ENCODE data around the gene PLK3.
"Not testable (repeated sequence)": the region's sequence is repeated elsewhere in the genome, so short reads cannot be mapped to it uniquely, and the experiment has no call there.

The PLK3 gene

DNA sequence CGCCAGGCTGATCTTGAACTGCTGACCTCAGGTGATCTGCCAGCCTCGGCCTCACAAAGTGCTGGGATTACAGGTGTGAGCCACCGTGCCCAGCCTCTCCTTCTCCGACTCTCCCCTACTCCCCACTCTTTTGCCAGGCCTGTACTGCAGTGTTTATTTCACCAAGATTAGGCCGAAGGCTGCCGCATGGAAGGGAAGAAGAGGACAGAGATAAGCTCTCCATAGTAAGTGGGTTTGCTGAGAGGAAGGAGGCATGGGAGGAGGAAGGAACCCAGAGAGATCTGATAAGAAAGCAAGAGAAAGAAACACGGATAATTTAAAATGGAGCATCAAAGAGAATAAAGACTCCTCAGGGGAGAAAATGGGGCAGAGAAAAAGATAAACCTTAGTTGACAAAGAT lies 34.2 kb downstream of the PLK3 start:
- Histone ChIP-seq H3K36me3 (replicated peaks) (no peaks in the 10 kb centered on the region), H3K9me3 (no peaks in the 10 kb centered on the region), H3K4me3 (no peak overlapping the region), H3K4me1 (no peaks in the 10 kb centered on the region), H3K27me3 (ENCODE audit: low read depth) (no peaks in the 10 kb centered on the region)
- no peak for DNase-seq (ENCODE audit: low spot score in 2 of 2)
- in situ Hi-C loops (cut with MboI; ENCODE audit: low sequenced_read_pairs): loop anchor here (10.0 kb wide), 2 partner anchors 470 to 660 kb away; partner anchors contain the start of gene TESK2

GRCh38 chr1:44835738-44836675 lies 35.8 kb downstream of the PLK3 start:
- Histone ChIP-seq H3K27me3 (ENCODE audit: low read depth) (no peaks in the 10 kb centered on the region), H3K4me3 (no peak overlapping the region), H3K4me1 (no peaks in the 10 kb centered on the region), H3K9me3 (no peaks in the 10 kb centered on the region), H3K36me3 (replicated peaks) (no peaks in the 10 kb centered on the region)
- DNase-seq (ENCODE audit: low spot score in 2 of 2): peak; percentile 75 to 96
- in situ Hi-C loops (cut with MboI; ENCODE audit: low sequenced_read_pairs): loop anchor here (5.0 to 10.0 kb wide), 3 partner anchors 176 to 659 kb away; partner anchors contain the start of genes HECTD3, TESK2 and UROD

- not testable (repeated sequence) for H3K36me3 ChIP-seq (replicated peaks); H3K4me1 ChIP-seq; H3K4me3 ChIP-seq; H3K9me3 ChIP-seq; DNase-seq (ENCODE audit: low spot score in 2 of 2); H3K27me3 ChIP-seq (ENCODE audit: low read depth)
- in situ Hi-C loops (cut with MboI; ENCODE audit: low sequenced_read_pairs): loop anchor here (5.0 to 10.0 kb wide), 3 partner anchors 174 to 657 kb away; partner anchors contain the start of genes HECTD3, TESK2 and UROD
Measured at GRCh38 chr1:44838294-44838693, 38.1 kb downstream of the PLK3 start.

DNA sequence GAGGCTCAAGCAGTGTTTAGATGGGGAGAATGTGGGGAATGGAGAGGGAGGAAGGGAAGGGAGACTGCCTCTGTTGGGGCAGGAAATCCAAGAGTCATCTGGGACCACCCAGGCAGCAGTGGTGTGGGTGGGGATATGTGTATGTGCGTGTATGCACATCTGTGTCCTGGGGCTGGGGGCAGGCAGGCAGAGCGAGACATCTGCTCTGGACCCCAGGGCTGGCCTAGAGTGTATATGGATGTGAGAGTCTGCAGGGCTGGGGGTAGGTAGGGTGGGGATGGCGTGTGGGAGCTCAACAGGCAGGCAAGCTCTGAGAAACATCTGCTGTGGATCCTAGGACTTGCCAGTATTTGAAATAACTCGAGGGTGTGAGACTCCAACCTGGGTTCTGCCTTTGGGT lies 39.4 kb downstream of the PLK3 start:
- Histone ChIP-seq H3K27me3 (ENCODE audit: low read depth) (no peaks in the 10 kb centered on the region), H3K9me3 (no peaks in the 10 kb centered on the region), H3K36me3 (replicated peaks) (no peaks in the 10 kb centered on the region), H3K4me3 (no peak overlapping the region), H3K4me1 (peaks cover 5% of the 10 kb centered on the region)
- DNase-seq (ENCODE audit: low spot score in 2 of 2): no peak
- in situ Hi-C loops (cut with MboI; ENCODE audit: low sequenced_read_pairs): loop anchor here (5.0 to 10.0 kb wide), 3 partner anchors 173 to 655 kb away; partner anchors contain the start of genes HECTD3, TESK2 and UROD

- H3K27me3 ChIP-seq (ENCODE audit: low read depth): no peaks in the 10 kb centered on the region
- DNase-seq (ENCODE audit: low spot score in 2 of 2): no peak
- in situ Hi-C loops (cut with MboI; ENCODE audit: low sequenced_read_pairs): no loop called here
- no peaks in the 10 kb centered on the region for H3K36me3 ChIP-seq (replicated peaks)
- peak overlapping the region; percentile 56 for H3K4me3 ChIP-seq
- no peaks in the 10 kb centered on the region for H3K9me3 ChIP-seq
- peaks cover 5% of the 10 kb centered on the region for H3K4me1 ChIP-seq
Measured at GRCh38 chr1:44842486-44842861, 42.3 kb downstream of the PLK3 start.

- Histone ChIP-seq H3K36me3 (replicated peaks) (no peaks in the 10 kb centered on the region), H3K4me1 (peaks cover 5% of the 10 kb centered on the region), H3K9me3 (no peaks in the 10 kb centered on the region), H3K27me3 (ENCODE audit: low read depth) (no peaks in the 10 kb centered on the region), H3K4me3 (peak within 1 kb of the TSS; percentile 56)
- peak; percentile 82 to 94 for DNase-seq (ENCODE audit: low spot score in 2 of 2)
- in situ Hi-C loops (cut with MboI; ENCODE audit: low sequenced_read_pairs): no loop called here
Measured at GRCh38 chr1:44842862-44843655, 42.9 kb downstream of the PLK3 start, which contains the start of gene PTCH2. PTCH2 (minus strand) TSS chr1:44843253; CDS start chr1:44842932, 321 bp downstream.

DNA sequence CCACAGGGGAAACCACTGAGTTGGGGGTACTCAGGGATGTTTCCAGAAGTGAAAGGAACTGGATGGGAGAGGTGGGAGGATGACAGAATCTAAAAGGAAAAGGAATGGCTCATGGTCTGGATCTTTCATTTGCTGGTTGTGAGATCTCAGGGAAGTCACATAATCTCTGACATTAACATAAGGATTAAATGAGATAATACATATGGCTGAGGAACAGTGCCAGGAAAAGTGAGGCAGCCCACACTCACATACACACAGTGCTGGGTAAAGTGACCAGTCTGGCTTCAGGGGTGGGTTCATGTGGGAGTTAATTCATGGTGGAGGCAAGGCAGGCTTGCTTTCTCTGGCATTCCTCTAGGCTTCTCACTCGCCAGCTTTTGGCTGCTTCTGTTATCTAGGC lies 46.8 kb downstream of the PLK3 start:
- peaks cover 5% of the 10 kb centered on the region for H3K4me1 ChIP-seq
- no peaks in the 10 kb centered on the region for H3K36me3 ChIP-seq (replicated peaks)
- H3K27me3 ChIP-seq (ENCODE audit: low read depth): no peaks in the 10 kb centered on the region
- DNase-seq (ENCODE audit: low spot score in 2 of 2): no peak
- H3K4me3 ChIP-seq: no peak overlapping the region
- in situ Hi-C loops (cut with MboI; ENCODE audit: low sequenced_read_pairs): no loop called here
- H3K9me3 ChIP-seq: no peaks in the 10 kb centered on the region

DNA sequence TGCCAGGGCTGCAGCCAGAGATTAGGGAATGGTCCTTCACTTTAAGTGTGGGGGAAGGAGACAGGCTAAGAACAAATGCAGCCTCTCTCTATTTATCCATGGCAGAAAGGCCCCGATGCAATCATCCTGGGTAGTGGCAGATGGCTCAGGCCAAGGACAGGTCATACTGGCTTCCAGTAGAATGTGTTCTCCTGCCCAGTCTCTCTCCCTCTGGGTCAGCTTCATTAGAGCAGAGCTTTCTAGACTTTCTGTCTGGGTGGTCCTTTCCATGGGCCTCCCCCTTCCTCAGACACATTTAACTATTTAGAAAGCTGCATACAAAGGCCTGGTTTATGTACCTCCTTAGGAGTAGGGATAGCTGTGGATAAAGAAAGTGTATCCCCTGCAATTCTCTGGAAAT lies 47.7 kb downstream of the PLK3 start:
- in situ Hi-C loops (cut with MboI; ENCODE audit: low sequenced_read_pairs): no loop called here
- Histone ChIP-seq H3K4me1 (no peaks in the 10 kb centered on the region; the same call in none of the 2 replicates), H3K4me3 (no peak overlapping the region), H3K9me3 (no peaks in the 10 kb centered on the region), H3K27me3 (ENCODE audit: low read depth) (no peaks in the 10 kb centered on the region), H3K36me3 (replicated peaks) (no peaks in the 10 kb centered on the region)
- no peak for DNase-seq (ENCODE audit: low spot score in 2 of 2)

DNA sequence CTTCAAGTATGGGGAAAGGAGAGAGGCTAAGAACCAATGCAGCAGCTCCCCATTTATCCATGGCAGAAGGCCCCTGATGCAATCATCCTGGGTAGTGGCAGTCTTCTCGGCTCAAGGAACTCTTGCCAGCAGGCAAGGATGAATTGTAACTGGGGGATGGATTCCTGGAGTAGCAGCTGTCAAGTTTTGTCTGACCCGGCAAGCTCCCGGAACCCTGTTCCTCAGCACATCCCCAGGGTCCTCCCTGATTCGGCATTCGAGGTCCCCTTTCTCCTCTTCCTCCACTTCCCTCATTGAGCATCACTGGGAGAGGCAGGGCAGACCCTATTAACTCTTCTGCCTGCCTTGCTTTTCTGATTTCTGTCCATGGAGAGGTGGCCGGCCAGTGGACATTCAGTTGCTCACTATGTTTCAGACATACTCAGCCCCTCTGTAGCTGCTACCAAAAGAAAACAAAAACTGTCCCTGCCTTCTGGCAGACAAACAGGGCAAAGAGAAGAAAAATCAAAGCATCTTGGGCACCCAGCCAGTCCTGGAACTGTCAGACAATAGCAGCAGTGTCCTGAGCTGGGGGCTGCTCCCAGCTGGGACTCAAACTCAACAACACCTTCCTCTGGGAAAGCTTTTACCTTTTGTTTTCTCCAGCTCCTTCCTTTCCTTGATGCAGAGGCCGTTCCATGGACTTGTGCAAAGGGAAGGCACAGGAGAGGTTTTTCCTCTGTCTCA lies 48.4 kb downstream of the PLK3 start:
- Histone ChIP-seq H3K9me3 (no peaks in the 10 kb centered on the region), H3K4me3 (no peak overlapping the region), H3K36me3 (replicated peaks) (no peaks in the 10 kb centered on the region), H3K4me1 (no peaks in the 10 kb centered on the region), H3K27me3 (ENCODE audit: low read depth) (no peaks in the 10 kb centered on the region)
- no peak for DNase-seq (ENCODE audit: low spot score in 2 of 2)
- in situ Hi-C loops (cut with MboI; ENCODE audit: low sequenced_read_pairs): no loop called here

DNA sequence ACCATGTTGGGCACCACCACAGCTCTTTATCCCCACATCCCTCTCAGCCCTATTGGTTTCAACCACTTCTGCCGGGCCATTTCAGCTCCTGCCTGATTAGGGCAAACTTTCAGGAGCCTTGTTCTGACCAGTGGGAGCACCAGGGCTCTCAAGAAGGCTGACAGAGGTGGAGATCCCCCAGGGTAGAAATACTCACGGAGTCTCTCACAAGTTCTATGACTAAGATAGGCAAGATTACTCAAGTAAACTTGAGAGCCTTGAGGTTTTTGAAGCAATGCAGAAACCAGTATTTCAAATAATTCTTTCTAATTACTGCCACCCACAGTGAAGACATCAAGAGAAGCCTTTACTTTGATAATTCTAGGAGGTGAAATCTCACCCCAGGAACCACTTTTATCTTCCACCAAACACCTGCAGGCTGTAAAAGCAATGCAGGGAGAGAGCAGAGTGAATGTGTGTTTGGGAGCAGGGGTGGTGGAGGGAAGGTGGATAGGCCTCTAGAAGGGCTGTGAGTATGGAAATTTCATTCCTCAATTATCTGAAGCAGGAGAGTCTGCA lies 49.5 kb downstream of the PLK3 start:
- in situ Hi-C loops (cut with MboI; ENCODE audit: low sequenced_read_pairs): no loop called here
- DNase-seq (ENCODE audit: low spot score in 2 of 2): no peak
- H3K36me3 ChIP-seq (replicated peaks): no peaks in the 10 kb centered on the region
- no peaks in the 10 kb centered on the region for H3K27me3 ChIP-seq (ENCODE audit: low read depth)
- H3K4me3 ChIP-seq: no peak overlapping the region
- no peaks in the 10 kb centered on the region for H3K9me3 ChIP-seq
- no peaks in the 10 kb centered on the region for H3K4me1 ChIP-seq

DNA sequence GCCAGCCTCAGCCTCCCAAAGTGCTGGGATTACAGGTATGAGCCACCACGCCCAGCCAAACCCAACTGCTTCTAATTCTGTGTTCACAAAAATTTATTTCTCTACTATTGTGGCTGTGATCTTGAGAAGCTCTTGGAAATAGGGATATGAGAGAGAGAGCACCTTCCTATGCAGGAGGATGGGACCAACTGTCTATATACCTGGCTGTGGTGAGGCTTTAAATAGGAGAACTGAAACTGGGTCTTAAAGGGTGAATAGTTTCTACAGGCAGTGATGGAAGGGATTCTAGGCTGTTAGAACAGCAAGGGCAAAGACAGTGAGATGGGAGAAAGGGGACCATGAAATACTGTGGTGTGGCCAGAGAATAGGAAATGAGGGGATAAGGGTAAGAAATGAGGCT lies 51.1 kb downstream of the PLK3 start:
- Histone ChIP-seq H3K27me3 (ENCODE audit: low read depth) (no peaks in the 10 kb centered on the region), H3K4me1 (no peaks in the 10 kb centered on the region), H3K4me3 (no peak overlapping the region), H3K9me3 (no peaks in the 10 kb centered on the region), H3K36me3 (replicated peaks) (no peaks in the 10 kb centered on the region; the same call in 1 of the 2 replicates)
- in situ Hi-C loops (cut with MboI; ENCODE audit: low sequenced_read_pairs): no loop called here
- DNase-seq (ENCODE audit: low spot score in 2 of 2): no peak

DNA sequence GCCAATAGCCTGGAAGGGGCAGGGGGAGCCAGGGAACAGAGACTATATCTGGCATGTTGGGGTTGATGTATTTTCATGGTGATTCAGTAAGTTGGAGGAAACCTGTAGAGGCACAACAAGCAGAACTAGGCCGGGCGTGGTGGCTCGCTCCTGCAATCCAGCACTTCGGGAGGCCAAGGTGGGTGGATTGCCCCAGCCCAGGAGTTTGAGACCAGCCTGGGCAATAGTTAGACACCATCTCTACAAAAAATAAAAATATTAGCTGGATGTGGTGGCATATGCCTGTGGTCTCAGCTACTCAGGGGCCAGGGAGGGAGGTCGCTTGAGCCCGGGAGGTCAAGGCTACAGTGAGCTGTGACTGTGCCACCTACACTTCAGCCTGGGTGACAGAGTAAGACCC lies 53.0 kb downstream of the PLK3 start:
- no peaks in the 10 kb centered on the region for H3K9me3 ChIP-seq
- no peaks in the 10 kb centered on the region for H3K27me3 ChIP-seq (ENCODE audit: low read depth)
- no peaks in the 10 kb centered on the region for H3K4me1 ChIP-seq
- peaks cover 10% of the 10 kb centered on the region for H3K36me3 ChIP-seq (replicated peaks)
- DNase-seq (ENCODE audit: low spot score in 2 of 2): no peak
- in situ Hi-C loops (cut with MboI; ENCODE audit: low sequenced_read_pairs): no loop called here
- no peak overlapping the region for H3K4me3 ChIP-seq

DNA sequence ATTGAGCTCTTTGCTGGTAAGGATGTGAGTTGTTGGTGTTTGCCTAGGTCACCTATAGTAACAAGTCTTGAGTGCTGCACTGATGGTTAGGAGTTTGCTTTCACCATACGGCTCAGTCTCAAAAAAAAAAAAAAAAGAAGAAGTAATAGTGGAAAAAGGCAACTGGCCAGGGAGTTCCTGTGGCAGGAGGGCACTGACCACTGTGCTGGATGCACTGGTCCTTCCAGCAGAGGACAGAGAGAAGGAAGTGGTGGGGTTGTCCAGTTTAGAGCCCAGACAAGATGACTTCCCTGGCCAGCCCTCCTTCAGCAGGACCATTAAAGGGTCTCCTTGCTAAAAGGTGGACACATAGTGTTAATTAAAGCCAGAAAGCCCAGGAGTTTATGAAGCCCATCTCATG lies 54.8 kb downstream of the PLK3 start:
- H3K36me3 ChIP-seq (replicated peaks): peaks cover 10% of the 10 kb centered on the region
- in situ Hi-C loops (cut with MboI; ENCODE audit: low sequenced_read_pairs): no loop called here
- H3K4me3 ChIP-seq: no peak overlapping the region
- H3K9me3 ChIP-seq: no peaks in the 10 kb centered on the region
- H3K27me3 ChIP-seq (ENCODE audit: low read depth): no peaks in the 10 kb centered on the region
- no peaks in the 10 kb centered on the region for H3K4me1 ChIP-seq
- no peak for DNase-seq (ENCODE audit: low spot score in 2 of 2)
